NK-92 (cell line): Measurements from ENCODE around the gene SOWAHA.
"Not testable (repeated sequence)": the region's sequence is repeated elsewhere in the genome, so short reads cannot be mapped to it uniquely, and the experiment has no call there.

Source experiments
- DNase-seq: peaks from one replicate; lab custom pipeline; 2025; ENCODE audit not compliant: unreplicated experiment; lab: John Stamatoyannopoulos, UW

The SOWAHA gene

DNA sequence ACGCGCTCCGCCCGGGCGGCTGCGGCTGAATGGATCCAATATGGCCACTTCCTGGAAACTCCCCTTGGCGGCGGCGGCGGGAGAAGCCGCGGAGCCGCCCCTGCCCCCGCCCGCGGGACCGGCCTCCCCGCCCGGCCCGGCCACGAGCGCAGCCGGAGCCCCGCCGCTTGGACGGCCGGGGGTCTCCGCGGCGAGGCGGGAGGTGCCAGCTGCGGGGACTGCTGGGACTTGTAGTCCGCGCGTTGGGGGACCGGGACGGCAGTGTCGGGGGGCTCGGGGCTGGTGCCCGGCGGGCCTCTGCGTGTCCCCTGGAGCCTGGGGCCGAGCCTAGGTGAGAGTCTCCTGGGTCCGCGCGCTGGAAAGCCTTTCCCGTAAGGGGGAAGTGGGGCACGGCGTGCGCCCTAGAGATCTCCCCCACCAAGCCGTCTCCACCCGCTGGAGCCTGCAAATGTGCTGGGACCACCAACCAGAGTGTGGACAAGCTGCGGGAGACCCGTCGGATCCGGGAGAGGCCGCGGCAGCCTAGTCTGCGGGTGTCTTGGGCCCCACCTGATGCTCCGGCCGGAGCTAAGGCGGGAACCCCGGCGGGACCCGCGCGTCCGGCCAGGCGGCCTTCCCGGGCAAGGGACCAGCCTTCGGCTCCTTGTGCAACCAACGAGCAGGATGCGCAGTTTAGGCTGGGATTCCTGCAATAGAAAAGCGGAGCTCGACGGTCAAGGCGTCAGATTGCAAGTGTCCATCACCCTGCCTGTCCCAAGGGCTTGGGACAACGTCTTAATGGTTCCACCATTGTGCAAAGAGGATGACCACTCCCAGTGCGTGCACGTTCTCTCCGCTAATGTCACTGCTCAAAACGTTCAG lies 35.7 kb upstream of the SOWAHA start, which contains the start of gene SEPTIN8:
SEPTIN8 (minus strand) TSS at position 31 of the 861 bp plus-strand sequence. CDS start 102 bp downstream, outside the sequence.
- DNase-seq, result no peak

DNA sequence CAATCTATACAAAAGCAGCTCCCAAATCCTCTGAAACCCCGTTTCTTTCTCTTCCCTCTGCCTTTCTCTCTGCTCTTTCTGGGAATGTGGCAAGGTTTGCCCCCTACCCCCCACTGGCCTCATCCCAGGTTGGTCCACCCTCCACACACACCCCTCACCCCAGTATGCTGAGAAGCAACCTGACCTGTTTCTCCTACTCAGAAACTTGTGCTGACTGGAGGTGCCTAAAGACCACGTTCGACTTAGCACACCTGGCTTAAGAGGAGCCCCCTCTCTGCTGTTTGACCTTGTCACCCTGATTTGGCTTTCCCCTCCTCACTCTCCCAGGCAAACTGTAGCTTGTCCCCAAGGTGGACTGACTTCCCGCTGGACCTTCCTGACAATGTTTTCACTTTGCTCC lies 35.0 kb upstream of the SOWAHA start:
- DNase-seq, result no peak

DNA sequence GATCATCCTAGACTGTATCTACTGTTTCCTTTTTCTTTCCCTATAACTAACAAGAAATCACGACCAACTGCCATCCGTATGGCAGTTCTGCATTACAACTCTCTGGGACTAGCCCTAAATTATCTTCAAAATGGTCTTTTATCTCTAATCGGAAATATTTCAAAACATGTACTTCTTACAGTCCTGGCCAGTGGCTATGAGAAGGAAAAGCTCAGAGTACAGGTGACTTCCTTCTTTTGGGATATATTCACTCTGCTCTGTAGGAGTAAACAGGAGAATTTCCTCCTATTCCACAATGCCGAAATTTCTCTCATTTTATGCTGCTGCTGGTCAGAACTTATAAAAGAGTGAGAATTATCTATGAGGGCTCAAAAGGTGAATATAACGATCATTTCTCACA lies 34.2 kb upstream of the SOWAHA start:
- no peak for DNase-seq

GRCh38 chr5:132779961-132780360 lies 33.1 kb upstream of the SOWAHA start:
- no peak for DNase-seq

- no peak for DNase-seq
Observed at GRCh38 chr5:132780577-132780976, 32.5 kb upstream of the SOWAHA start.

DNA sequence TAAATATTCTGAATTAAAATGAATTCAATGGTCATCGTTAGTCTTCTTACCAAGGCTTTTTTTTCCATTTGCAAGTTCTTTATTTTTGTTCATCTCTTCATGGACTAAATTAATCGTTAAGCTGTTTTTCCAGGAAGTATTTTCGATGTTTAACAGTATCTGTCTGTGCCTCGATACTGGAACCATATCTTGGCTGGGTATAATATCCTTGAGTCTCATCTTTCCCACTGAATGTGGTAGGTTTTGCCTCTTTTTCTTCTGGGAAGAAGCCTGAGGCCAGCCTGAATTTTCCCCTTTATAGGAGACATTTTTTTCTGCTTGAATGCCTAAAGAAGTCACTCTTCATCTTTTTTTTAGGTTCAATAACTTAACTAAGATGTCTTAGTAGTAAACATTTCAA lies 32.1 kb upstream of the SOWAHA start:
- no peak for DNase-seq

- DNase-seq, result no peak
Observed at GRCh38 chr5:132782101-132782500, 31.0 kb upstream of the SOWAHA start.

DNA sequence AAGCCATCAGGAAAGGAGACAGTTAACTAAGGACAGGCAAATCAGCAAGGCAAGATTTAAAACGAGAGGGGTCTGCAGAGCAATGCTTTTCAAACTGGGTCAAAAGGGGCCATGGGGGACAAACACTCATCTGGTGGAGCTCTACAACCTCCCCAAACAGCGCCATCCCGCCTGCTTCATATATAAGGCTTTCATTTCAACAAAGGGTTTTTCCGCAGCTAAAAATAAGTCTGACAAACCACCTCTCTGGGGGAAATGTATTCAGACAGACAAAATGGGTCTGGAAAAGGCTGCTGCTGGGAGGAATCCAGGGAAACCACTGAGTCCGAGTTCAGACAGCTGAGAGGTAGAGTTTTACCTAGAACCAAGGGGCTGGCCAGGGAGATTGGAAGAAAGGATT lies 27.7 kb upstream of the SOWAHA start:
- no peak for DNase-seq

- DNase-seq, result no peak
Observed at GRCh38 chr5:132785864-132786263, 27.2 kb upstream of the SOWAHA start.

- no peak for DNase-seq
Observed at GRCh38 chr5:132787076-132787475, 26.0 kb upstream of the SOWAHA start.

DNA sequence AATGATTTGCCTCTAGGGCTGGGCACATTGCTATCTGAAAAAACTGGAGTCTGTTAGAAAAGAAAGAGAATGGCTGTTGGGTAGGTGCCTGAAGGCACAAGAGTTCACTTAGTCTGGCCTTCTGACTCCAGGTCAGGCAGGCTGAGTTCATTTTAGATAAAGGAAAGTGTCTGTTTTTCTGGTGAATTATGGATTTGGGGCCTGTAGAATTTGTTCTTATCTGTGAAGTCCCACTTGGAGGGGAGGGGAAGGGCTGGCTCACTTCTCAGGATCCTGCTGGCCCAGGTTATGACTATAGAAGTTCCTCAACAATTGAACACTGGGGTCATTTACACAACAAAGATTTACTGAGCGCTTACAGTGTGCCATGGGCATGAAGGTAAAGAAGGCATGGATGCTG lies 24.6 kb upstream of the SOWAHA start:
- no peak for DNase-seq

DNA sequence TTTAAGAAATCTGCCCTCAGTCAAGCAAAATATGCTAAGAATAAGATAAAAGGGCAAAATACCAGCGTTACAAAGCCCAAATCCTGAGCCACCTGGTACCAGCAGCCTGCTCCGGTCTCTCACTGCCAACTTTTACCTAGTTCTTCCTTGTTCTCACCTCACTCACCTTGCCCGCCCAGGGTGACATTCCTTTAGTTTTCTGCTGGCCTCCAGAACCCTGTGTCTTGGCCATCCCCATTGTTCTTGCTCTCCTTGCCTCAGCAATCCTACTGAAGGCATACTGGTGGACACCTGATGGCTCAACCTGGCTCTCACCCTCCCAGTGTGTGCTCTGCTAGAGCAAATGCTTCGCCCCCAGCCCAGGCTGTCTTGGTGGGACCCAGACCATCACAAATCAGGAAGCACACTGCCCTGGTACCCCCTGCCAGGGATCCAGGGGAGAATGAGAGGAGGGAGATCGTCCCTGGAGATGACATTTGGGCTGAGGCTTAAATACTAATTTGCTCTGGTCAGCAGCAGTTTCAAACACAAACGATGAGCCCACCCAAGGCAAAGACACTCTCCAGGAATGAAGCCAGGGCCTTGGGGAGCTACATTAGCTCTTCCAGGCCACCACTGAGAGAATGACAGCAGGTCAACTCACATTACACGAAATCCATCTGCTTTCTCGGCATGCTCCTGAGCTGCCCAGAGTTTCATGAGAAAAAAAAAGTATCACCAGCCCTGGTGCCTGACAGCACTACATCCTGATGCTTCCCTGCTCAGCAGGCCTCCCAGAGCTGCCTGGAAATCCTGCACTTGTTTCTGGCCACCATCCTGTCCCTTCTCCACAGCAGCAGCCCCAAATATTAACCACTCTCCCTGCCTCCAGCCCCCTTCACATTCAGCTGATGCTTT lies 23.9 kb upstream of the SOWAHA start:
- no peak for DNase-seq

DNA sequence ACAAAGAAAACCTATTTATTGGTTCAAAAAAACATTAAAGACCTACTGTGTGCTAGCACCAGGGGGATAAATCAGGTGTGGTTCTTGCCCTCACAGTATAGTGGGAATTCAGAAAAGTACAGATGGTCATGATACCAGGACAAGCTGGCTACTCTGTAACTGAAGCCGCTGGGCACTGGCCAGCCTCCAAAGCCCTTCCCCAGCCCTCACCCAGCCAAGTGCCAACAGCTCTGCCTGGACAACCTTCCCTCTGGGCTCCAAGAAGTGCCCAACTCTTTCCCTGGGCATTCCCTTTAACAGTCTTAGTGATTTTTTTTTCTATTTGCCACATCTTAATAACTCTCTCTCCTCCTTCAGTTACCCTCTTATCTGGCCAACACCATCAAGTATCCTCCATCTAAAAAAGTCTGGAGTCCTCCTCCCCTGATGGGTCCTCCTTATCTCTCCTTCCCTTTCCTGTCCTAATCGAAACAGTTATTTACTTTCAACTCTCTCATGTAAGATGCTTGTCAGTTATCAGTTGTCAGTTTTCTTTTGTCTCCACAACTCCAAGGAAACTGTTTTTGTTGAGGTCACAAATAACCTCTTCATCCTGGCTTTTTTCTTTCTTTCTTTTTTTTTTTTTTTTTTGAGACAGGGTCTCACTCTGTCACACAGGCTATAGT lies 22.8 kb upstream of the SOWAHA start:
- no peak for DNase-seq

GRCh38 chr5:132791026-132791425 lies 22.1 kb upstream of the SOWAHA start:
- no peak for DNase-seq

DNA sequence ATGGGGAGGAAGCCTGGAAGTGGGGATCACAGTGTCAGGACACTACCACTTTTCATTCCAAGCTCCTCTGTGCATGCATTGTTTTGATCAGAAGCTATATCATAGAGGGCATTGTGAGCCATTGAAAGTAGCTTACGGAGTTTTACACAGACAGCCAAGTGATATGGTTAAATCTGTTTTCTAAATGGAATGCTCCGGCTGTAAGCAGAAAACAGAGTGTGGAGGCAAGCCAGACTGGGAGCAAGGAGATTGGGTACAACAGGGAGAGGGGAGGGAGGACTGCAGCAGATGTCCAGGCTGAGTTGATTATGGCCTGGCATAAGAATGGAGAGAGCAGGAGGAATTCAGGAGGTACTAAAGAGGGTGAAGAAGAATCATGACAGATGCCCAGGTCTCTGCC lies 15.5 kb upstream of the SOWAHA start:
- no peak for DNase-seq

DNA sequence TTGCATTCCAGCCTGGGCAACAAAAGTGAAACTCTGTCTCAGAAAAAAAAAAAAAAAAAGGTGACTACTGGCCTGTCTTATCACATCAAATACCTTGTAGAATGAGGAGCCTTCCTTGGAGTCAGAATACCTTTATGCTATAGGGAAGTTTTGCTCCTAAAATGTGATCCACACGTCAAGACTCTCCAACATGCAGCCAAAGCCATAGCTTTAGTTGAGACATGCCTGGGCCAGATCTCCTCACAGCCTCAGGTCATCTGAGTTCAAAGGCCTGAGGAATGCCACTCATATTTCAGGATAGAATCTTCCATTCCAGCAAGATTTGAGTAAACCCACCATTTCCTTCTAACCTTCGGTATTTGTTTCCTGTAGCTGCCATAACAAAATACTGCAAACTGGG lies 13.7 kb upstream of the SOWAHA start:
- DNase-seq, result no peak

DNA sequence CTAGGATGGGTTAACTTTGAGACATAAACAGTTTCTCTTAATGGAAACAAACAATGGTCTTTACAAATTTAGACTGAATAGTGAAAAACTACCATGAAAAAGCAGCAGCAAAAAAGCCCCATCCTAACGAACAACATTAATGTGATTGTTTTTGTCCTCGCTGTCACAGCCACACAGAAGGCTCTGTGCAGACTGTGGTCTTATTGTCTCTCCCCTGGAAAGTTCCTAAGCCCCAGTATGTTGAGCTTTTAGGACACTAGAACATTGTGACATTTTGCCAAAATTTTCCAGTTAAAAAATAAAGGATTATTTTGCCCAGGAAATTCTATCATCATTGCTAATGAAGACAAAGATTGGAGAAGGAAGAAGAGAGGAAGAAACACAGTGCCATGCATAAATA lies 12.6 kb upstream of the SOWAHA start:
- DNase-seq, result no peak

DNA sequence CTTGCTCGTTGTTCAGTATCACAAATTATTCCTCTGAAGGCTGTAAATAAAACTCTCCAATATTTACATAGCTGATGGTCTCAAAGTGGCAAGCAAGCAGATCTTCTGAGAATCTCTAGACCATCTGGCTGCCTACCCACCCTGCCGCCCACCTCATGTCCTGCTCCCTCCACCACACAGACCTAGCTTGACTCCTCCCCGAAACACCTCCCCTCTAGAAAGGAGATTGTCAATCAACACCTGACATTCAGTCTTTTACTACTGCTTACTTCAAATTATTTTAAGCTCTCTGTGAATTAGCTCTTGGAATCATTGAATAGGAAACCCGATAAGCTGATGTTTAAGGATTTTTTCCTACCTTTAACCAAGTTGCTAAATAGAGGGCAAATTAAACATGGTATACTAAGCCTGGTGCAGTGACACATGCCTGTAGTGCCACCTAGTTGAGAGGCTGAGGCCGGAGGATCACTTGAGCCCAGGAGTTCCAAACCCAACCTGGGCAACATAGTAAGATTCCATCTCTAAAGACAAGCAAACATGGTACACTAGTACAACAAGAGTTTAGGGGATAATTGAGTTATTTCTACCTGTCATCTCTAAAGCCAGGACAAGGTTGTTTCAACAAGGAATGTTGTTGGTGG lies 10.9 kb upstream of the SOWAHA start:
- no peak for DNase-seq

- DNase-seq, result not testable (repeated sequence)
Observed at GRCh38 chr5:132802685-132803066, 10.4 kb upstream of the SOWAHA start.

- not testable (repeated sequence) for DNase-seq
Observed at GRCh38 chr5:132804219-132804618, 8.9 kb upstream of the SOWAHA start.

GRCh38 chr5:132805872-132806271 lies 7.2 kb upstream of the SOWAHA start:
- not testable (repeated sequence) for DNase-seq
